ENCODE data around the gene SLC13A2.
"Not testable (repeated sequence)": the region's sequence is repeated elsewhere in the genome, so short reads cannot be mapped to it uniquely, and the experiment has no call there.

The SLC13A2 gene

DNA sequence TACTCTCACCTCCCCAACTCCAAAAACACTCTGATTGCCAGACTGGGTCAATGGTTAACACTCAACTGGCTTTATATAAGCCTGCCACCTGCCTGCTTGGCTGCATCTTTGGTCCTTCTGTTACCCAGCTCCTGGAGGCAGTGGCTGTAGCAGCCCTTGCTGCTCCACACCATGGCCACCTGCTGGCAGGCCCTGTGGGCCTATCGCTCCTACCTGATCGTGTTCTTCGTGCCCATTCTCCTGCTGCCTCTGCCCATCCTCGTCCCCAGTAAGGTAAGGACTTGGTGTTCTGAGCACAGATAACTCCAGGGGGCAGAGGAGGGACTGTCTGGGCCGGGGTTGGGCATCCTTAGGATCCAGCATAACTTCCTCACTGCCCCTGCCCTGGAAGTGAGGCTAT lies at the start of gene SLC13A2:
Gene SLC13A2, plus strand, starts transcription at position 103 of the 400 bp plus-strand sequence. Its CDS starts 69 bp downstream, at position 172.
- DNase-seq, result no peak

DNA sequence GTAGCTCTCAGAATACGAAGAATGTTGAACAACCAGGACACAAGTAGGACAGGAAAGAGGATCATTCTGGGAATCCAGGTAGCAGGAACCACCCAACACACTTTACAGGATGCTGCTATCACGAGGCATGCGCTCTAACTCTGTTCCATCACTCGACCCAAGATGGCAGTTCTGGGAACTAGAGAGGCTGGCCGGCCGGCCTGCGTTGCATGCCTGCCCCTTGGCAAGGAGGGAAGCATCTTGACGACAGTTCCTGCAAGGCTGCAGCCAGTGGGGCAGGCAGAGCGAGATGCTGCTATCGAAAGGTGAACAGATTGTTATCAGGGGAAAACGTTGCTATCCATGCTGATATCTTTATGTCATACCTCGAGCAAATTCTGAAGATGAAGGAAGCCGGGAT lies 48.2 kb upstream of the SLC13A2 start:
- no peak for DNase-seq

GRCh38 chr17:28426081-28426519 lies 47.3 kb upstream of the SLC13A2 start:
- no peak for DNase-seq

DNA sequence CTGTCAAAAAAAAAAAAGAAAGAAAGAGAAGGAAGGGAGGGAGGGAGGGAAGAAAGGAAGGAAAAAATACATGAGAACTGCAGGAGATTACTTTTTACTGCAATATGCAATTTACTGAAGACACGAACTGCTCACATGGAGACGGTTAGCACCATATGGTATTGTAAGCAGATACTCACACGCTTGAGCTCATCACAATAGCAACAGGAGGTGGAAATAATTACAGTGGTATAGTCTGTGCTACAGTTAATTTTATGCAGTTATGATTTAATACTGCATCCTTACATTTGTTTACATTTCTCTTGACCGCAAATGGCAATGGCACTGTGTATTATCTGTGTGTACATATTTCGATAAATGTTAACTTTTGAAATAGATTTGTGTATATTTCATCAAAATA lies 46.1 kb upstream of the SLC13A2 start:
- DNase-seq, result no peak

DNA sequence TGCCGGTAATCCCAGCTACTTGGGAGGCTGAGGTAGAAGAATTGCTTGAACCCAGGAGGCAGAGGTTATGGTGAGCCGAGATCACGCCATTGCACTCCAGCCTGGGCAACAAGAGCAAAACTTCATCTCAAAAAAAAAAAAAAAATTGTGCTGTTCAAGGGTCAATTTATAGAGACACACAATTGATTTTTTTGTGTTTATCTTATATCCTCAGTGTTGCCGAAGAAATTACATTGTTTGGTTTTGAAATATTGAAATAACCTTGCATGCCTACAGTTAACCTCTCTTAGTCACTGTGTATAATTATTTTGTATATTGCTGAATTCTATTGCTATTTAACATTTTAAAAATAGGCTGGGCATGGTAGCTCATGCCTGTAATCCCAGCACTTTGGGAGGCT lies 45.5 kb upstream of the SLC13A2 start:
- not testable (repeated sequence) for DNase-seq

DNA sequence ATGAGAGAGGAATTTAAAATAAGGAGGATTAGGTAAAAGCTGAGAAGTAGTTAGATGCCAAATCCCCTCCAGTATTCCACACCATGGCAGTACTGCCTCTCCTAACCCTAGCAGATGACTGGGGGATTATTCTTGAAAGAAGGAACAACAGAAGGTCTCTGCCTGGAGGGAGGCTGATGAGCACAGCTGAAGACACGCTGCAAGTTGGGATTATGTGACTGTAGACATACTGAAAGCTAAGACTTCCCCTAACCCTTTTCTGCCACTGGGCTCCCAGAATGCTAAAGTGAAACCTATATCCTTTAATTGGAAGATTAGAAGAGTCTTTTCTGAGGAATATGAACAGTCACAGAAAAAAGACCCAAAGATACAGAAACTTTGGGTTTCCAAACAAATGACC lies 39.7 kb upstream of the SLC13A2 start:
- DNase-seq, result no peak

DNA sequence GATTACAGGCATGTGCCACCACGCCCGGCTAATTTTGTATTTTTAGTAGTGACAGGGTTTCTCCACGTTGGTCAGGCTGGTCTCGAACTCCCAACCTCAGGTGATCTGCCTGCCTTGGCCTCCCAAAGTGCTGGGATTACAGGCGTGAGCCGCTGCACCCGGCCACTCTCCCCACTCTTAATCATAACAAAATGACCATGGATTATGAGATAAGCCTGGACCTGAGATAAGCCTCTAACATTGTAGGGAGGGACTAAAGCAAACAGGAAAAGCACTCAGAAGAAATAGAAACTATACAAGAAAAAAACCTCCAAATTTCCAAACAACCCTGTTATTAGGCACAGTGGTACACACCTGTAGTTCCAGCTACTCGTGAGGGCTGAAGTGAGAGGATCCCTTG lies 39.1 kb upstream of the SLC13A2 start:
- not testable (repeated sequence) for DNase-seq

DNA sequence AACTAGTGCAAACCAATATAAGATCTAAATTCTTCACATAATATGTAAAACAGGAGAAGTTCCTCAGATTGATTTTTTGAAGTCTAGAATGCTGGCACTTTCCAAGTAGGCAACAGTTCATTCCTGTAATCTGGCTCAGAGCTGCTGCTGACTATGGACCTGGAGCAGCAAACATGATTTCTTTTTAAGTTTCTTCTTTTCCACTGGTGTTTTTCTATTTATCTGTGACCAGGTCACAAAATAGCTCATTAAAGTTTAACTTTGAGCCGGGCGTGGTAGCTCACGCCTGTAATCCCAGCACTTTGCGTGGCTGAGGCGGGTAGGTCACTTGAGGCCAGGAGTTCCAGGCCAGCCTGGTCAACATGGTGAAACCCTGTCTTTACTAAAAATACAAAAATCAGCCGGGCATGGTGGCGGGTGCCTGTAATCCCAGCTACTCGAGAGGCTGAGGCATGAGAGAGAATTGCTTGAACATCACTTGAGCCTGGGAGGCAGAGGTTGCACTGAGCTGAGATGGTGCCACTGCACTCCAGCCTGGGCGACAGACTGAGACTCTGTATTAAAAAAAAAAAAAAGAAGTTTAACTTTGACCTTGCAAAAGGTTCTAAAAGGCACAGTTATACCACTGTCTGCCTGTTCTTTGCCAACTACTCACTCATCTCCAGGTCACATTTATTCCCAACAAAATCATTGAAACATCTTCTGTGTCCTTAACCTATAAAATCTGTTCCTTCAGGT lies 29.4 kb upstream of the SLC13A2 start:
- DNase-seq, result no peak

GRCh38 chr17:28446716-28447395 lies 26.6 kb upstream of the SLC13A2 start:
- no peak for DNase-seq

DNA sequence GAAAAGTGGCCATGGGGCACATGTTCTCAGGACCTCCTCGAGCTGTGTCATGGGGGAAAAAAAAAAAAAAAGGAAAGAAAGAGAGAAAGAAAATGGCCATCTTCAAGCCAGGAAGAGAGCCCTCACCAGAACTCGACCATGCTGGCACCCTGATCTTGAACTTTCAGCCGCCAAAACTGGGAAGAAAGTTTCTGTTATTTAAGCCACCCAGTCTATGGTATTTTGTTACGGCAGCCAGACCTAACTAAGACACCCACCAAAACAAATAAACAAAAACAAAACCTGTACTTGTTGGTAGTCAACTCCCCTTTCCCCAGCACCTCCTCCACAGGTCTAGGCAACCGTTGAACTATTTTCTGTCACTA lies 26.1 kb upstream of the SLC13A2 start:
- DNase-seq, result no peak

GRCh38 chr17:28449859-28450258 lies 23.6 kb upstream of the SLC13A2 start:
- no peak for DNase-seq

- DNase-seq, result no peak
Measured at GRCh38 chr17:28457890-28458289, 15.6 kb upstream of the SLC13A2 start.

GRCh38 chr17:28458881-28459280 lies 14.6 kb upstream of the SLC13A2 start:
- not testable (repeated sequence) for DNase-seq

DNA sequence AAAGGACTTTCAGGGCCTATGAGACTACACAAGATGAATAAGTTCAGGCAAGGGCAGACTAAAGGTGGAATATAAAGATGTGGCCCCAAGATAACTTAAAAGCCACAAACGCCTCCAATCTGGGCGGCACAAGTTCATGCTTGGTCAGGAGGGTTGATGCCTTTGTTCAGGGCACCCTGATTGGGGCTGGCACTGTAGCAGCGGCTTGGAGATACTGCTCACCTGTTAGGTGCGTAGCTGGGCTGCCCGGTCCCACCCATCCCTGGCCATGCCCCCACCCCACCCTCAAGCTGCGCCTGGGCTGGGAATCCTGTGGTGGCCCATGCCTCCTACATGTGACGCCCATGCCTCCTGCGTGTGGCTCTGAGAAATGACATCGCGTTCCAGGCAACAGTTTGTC lies 12.5 kb upstream of the SLC13A2 start:
- no peak for DNase-seq

GRCh38 chr17:28466001-28466400 lies 7.4 kb upstream of the SLC13A2 start:
- no peak for DNase-seq

DNA sequence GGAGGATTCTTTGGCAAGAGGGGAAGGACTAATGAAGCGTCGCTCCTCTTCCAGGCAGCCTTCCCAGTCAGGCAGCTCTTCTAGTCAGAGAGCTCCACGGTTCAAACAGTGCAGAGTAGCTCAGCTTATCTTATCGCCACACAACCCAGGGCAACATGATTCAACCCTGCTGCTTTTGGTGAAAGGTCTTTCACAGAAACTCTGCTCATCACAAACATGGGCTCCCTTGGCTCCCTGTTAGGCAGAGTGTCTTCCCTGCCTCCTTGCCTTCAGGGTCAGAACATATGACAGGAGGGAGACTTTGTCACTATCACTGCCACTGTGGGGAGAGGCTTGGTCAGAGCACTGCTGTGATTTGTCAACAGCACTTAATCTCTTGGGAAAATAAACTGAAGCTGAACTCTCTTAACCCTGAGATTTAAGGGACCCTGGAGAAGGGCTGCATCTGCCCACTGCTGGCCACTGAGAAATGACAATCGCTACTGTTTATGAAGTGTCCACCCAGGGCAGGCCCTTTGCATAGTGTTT lies 6.9 kb upstream of the SLC13A2 start:
- DNase-seq, result no peak

- no peak for DNase-seq
Measured at GRCh38 chr17:28467456-28468025, 5.9 kb upstream of the SLC13A2 start.

GRCh38 chr17:28468033-28468735 lies 5.3 kb upstream of the SLC13A2 start:
- not testable (repeated sequence) for DNase-seq

- no peak for DNase-seq
Measured at GRCh38 chr17:28468781-28469180, 4.7 kb upstream of the SLC13A2 start.

DNA sequence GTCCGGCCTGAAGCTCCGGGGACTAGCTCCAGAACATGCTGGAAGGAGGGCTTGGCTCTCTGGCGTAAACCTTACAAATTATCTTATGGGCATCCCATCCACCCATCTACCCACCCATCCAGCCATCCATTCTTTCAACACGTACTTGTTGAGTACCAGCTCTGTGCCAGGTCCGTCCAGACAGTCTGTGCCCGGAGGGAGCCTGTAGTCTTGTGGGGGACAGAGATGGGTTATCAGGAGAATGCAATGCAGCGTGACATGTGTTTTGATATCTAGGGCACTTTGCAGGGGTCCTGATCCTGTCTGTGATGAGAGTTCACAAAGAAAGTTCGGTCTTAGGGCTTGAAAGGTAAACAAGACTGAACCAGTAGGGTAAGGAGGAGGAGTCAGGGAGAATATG lies 4.1 kb upstream of the SLC13A2 start:
- no peak for DNase-seq

DNA sequence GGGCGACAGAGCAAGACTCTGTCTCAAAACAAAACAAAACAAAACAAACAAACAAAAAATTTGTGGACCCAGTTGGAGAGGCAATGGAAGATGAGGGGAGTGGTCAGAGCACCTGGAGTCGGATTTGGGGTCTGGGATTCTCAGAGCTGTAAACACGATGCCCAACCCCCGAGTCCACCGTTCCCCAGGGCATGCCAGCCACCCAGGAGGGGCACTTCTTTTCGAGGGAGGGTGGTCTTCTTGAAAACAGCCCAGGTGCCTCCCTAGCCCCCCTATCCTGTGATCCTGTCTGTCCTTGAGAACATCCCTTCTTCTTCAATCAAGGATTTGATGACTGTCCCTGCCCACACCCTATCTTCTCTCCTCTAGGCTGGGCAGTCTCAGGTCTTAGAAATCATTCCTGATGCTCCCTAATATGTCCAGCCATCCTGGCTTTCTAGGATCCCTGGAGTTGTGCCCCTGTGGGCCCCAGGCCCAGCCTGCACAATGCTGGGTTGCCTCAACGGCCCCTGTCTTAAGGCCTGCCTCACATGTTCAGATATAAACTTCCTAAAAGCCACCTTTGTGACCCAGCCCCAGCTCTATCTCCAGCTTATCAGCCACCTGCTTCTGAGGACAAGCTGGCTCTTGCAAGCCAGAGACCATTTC lies 3.1 kb upstream of the SLC13A2 start:
- no peak for DNase-seq

GRCh38 chr17:28470914-28471366 lies 2.5 kb upstream of the SLC13A2 start:
- no peak for DNase-seq
